GM18499 (cell line): Measurements from ENCODE around the gene DDIT4L.
A peak's percentile ranks its signal among the peaks of the same experiment; 100 is the strongest.
"Not testable (repeated sequence)": the region's sequence is repeated elsewhere in the genome, so short reads cannot be mapped to it uniquely, and the experiment has no call there.

Source experiments
- ATAC-seq: cut with Tn5 transposase; IDR thresholded peaks from one replicate; pipeline ENCODE4 v1.9.1; 2021; ENCODE audit warnings: moderate number of reproducible peaks; ENCODE audit not compliant: insufficient read depth, unreplicated experiment

The DDIT4L gene

GRCh38 chr4:100168521-100168920, 21.7 kb downstream of the DDIT4L start:
- no peak for ATAC-seq

- ATAC-seq = no peak
Observed at GRCh38 chr4:100166297-100167039, 23.8 kb downstream of the DDIT4L start.

- no peak for ATAC-seq
Observed at GRCh38 chr4:100165809-100166208, 24.5 kb downstream of the DDIT4L start.

- ATAC-seq = no peak
Observed at GRCh38 chr4:100164808-100165760, 25.2 kb downstream of the DDIT4L start.

- ATAC-seq = peak; percentile 87
Observed at GRCh38 chr4:100162027-100162685, 28.1 kb downstream of the DDIT4L start.

GRCh38 chr4:100149190-100149589, 41.1 kb downstream of the DDIT4L start:
- ATAC-seq = no peak

- no peak for ATAC-seq
Observed at GRCh38 chr4:100147684-100148083, 42.6 kb downstream of the DDIT4L start.

- ATAC-seq = no peak
Observed at GRCh38 chr4:100147198-100147597, 43.1 kb downstream of the DDIT4L start.

- no peak for ATAC-seq
Observed at GRCh38 chr4:100146756-100147155, 43.5 kb downstream of the DDIT4L start.

GRCh38 chr4:100137320-100137719, 52.9 kb downstream of the DDIT4L start:
- not testable (repeated sequence) for ATAC-seq
